Muscle layer of duodenum (tissue), 2 donors: ENCODE measurements around the gene TRIM62.
A peak's percentile ranks its signal among the peaks of the same experiment; 100 is the strongest.

Experiments
- H3K27ac ChIP-seq: one replicate; pipeline ENCODE4 v1.7.0; 2013; ENCODE audit warnings: mild to moderate bottlenecking, low read length
- H3K27me3 ChIP-seq: one replicate; pipeline ENCODE4 v1.7.0; 2013; ENCODE audit warnings: low read depth, mild to moderate bottlenecking, control low read depth, low read length
- H3K36me3 ChIP-seq, 2 donors: one replicate each; pipeline ENCODE4 v1.7.0; 2013; ENCODE audit warnings: low read length in 2 of 2, control low read depth in 1 of 2, mild to moderate bottlenecking in 1 of 2; ENCODE audit not compliant: insufficient read depth in 2 of 2, control insufficient read depth in 1 of 2
- H3K4me1 ChIP-seq, 2 donors: one replicate each; pipeline ENCODE4 v1.7.0; 2013; ENCODE audit warnings: low read length in 2 of 2, mild to moderate bottlenecking in 2 of 2, control low read depth in 1 of 2, moderate library complexity in 1 of 2; ENCODE audit not compliant: insufficient read depth in 2 of 2, control insufficient read depth in 1 of 2
- H3K4me3 ChIP-seq, 2 donors: one replicate each; pipeline ENCODE4 v1.7.0; 2013; ENCODE audit warnings: low read length in 2 of 2, low read depth in 1 of 2, mild to moderate bottlenecking in 1 of 2
- H3K9me3 ChIP-seq, 2 donors: one replicate each; pipeline ENCODE4 v1.7.0; 2013; ENCODE audit warnings: low read length in 2 of 2, control low read depth in 1 of 2, mild to moderate bottlenecking in 1 of 2; ENCODE audit not compliant: control insufficient read depth in 1 of 2
- donor health status: healthy.

TRIM62 gene

DNA sequence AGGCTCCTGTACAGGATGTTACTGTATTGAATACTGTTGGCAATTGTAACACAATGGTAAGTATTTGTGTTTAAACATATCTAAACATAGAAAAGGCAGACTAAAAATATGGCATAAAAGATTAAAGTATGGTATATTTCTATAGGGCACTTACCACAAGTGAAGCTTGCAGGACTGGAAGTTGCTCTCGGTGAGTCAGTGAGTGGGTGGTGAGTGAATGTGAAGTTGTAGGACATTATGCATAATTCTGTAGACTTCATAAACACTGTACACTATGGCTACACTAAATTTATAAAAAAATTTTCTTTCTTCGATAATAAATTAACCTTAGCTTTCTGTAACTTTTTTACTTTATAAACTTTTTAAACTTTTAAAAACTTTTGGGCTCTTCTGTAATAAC, 13.7 kb upstream of the TRIM62 start:
- H3K4me3 ChIP-seq: no peak overlapping the region
- peaks cover 7% of the 10 kb centered on the region for H3K27me3 ChIP-seq
- no peaks in the 10 kb centered on the region for H3K9me3 ChIP-seq
- H3K27ac ChIP-seq: no peak overlapping the region
- H3K36me3 ChIP-seq: no peaks in the 10 kb centered on the region
- no peaks in the 10 kb centered on the region for H3K4me1 ChIP-seq

- H3K27ac ChIP-seq: no peak overlapping the region
- H3K4me1 ChIP-seq: no peaks in the 10 kb centered on the region
- H3K27me3 ChIP-seq: peaks cover 7% of the 10 kb centered on the region
These were observed 10.0 kb upstream of the TRIM62 start for GRCh38 chr1:33191731-33192275.

GRCh38 chr1:33190701-33191100, 8.9 kb upstream of the TRIM62 start:
- Histone ChIP-seq H3K27ac (no peak overlapping the region), H3K4me1 (no peaks in the 10 kb centered on the region), H3K4me3 (no peak overlapping the region), H3K9me3 (no peaks in the 10 kb centered on the region), H3K36me3 (no peaks in the 10 kb centered on the region), H3K27me3 (peaks cover 7% of the 10 kb centered on the region)

More at GRCh38 chr1:33191731-33192275, 10.0 kb upstream of the TRIM62 start:
- Histone ChIP-seq H3K36me3 (no peaks in the 10 kb centered on the region), H3K4me3 (no peak overlapping the region), H3K9me3 (no peaks in the 10 kb centered on the region)

GRCh38 chr1:33188572-33189275, 6.9 kb upstream of the TRIM62 start:
- Histone ChIP-seq H3K36me3 (no peaks in the 10 kb centered on the region), H3K27ac (no peak overlapping the region), H3K4me3 (no peak overlapping the region), H3K9me3 (no peaks in the 10 kb centered on the region), H3K27me3 (peaks cover 7% of the 10 kb centered on the region), H3K4me1 (no peaks in the 10 kb centered on the region)

DNA sequence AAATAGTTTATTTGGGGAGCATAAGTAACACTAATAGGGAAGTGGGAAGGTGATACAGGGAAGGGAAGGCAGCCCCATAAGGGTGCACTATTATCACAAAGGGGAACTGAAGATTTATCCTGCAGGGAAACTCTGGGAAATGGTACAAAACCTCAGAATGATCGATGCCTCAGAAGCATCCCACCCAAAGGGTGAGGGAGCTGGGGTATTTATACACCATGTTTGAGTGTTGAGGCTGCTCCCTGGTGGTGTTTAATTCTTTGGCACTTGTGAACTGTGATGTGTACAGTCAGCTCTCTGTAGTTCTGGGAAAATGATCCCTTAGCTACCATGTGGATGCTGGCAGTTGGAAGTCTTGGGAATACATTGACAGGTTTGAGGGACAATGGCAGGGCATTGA, 5.1 kb upstream of the TRIM62 start:
- H3K4me3 ChIP-seq: no peak overlapping the region
- H3K4me1 ChIP-seq: peaks cover 3 to 11% of the 10 kb centered on the region in 2 donors
- no peaks in the 10 kb centered on the region for H3K36me3 ChIP-seq
- H3K9me3 ChIP-seq: no peaks in the 10 kb centered on the region
- no peak overlapping the region for H3K27ac ChIP-seq
- peaks cover 2% of the 10 kb centered on the region for H3K27me3 ChIP-seq

GRCh38 chr1:33185541-33185940, 3.7 kb upstream of the TRIM62 start:
- H3K36me3 ChIP-seq: no peaks in the 10 kb centered on the region
- H3K4me1 ChIP-seq: peaks cover 3 to 17% of the 10 kb centered on the region in 2 donors
- no peak overlapping the region for H3K4me3 ChIP-seq
- H3K9me3 ChIP-seq: no peaks in the 10 kb centered on the region
- H3K27ac ChIP-seq: no peak overlapping the region
- no peaks in the 10 kb centered on the region for H3K27me3 ChIP-seq

DNA sequence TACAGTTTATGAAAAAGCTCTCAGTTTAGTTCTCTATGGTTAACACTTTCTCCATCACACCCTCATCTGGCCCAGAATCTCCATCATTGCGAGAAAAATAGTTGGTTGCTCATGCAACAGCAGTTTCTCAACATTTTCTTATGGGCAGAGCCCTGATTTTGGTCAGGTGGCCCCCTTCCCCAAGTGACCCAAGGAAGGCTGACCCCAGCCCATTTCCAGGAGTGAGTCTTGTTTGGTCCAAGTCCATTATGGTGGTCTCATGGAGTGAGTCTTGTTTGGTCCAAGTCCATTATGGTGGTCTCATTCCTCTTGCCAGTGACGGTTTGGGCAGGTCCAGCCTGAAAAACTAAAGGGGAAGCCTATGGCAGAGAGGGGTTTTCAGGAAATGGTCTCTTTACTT, 1.5 kb upstream of the TRIM62 start:
- Histone ChIP-seq H3K27me3 (no peaks in the 10 kb centered on the region), H3K4me1 (peaks cover 3 to 24% of the 10 kb centered on the region in 2 donors), H3K9me3 (no peaks in the 10 kb centered on the region), H3K36me3 (peaks cover 0 to 4% of the 10 kb centered on the region in 2 donors), H3K27ac (no peak overlapping the region), H3K4me3 (no peak overlapping the region)

- H3K36me3 ChIP-seq: peaks cover 0 to 4% of the 10 kb centered on the region in 2 donors
- peaks cover 3 to 24% of the 10 kb centered on the region in 2 donors for H3K4me1 ChIP-seq
- no peak overlapping the region for H3K27ac ChIP-seq
- H3K9me3 ChIP-seq: no peaks in the 10 kb centered on the region
- H3K4me3 ChIP-seq: peak overlapping the region in 1 of 2 donors; percentile 91
- no peaks in the 10 kb centered on the region for H3K27me3 ChIP-seq
These were observed 1.1 kb upstream of the TRIM62 start for GRCh38 chr1:33182896-33183295.

GRCh38 chr1:33182401-33182841, 578 bp upstream of the TRIM62 start:
- Histone ChIP-seq H3K36me3 (peaks cover 0 to 4% of the 10 kb centered on the region in 2 donors), H3K27ac (no peak overlapping the region), H3K9me3 (no peaks in the 10 kb centered on the region), H3K4me3 (peak overlapping the region; percentile 59 to 91), H3K27me3 (no peaks in the 10 kb centered on the region), H3K4me1 (peaks cover 3 to 24% of the 10 kb centered on the region in 2 donors)

GRCh38 chr1:33180911-33181890, 642 bp downstream of the TRIM62 start:
- H3K4me1 ChIP-seq: peaks cover 3 to 26% of the 10 kb centered on the region in 2 donors
- H3K27me3 ChIP-seq: no peaks in the 10 kb centered on the region
- H3K9me3 ChIP-seq: no peaks in the 10 kb centered on the region
- no peak overlapping the region for H3K27ac ChIP-seq
- H3K36me3 ChIP-seq: peaks cover 0 to 4% of the 10 kb centered on the region in 2 donors
- H3K4me3 ChIP-seq: peak overlapping the region; percentile 59 to 91
